GM21528 (cell line): ENCODE results near the gene NR2C1.
"Not testable (repeated sequence)": the region's sequence is repeated elsewhere in the genome, so short reads cannot be mapped to it uniquely, and the experiment has no call there.

Source experiments
- ATAC-seq: cut with Tn5 transposase; IDR thresholded peaks from one replicate; pipeline ENCODE4 v1.9.1; 2021; ENCODE audit warnings: mild to moderate bottlenecking, moderate library complexity; ENCODE audit not compliant: unreplicated experiment, low FRiP score

Gene NR2C1

DNA sequence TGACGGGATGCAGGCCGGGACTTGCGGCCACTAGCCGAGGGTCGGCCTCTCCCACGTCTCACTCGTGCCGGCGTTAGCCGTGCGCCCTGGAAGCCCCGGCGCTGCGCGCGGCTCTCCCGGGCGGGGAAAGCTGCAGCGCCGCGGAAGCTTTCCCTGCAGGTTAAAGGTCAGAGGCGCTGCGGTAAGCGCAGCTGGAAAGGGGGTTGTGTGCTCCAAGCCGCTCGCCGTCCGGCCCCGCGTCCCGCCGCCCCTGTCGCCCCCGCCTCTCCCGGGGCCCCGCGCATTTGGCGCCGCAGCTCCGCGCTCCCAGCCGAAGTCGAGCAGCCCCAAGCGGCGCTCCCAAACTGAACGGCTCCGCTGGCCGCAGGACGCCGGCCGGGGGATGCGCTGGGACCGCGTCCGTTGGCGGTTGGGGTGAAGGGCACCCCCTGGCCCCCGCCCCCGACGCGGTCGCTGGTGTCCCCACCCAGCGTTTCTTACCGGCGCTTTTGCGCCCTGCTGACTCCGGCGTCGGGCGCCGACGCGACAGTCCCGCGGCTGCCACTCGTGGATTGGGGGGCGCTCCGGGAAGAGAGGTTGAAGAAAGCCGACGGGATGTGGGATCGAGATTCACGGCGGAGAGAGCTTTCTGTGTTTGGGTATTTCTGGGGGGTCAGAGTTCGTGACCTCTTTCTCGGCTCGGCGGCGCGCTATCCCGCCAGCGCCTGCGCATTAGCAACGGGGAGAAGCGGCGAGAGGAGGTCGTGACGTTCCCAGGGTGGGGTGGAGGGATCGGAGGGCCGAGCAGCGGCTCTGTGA, at the start of gene NR2C1:
Gene NR2C1, minus strand, starts transcription at position 719 of the 798 bp plus-strand sequence. CDS start 6,234 bp downstream, outside the sequence.
- peak; percentile 93 for ATAC-seq

DNA sequence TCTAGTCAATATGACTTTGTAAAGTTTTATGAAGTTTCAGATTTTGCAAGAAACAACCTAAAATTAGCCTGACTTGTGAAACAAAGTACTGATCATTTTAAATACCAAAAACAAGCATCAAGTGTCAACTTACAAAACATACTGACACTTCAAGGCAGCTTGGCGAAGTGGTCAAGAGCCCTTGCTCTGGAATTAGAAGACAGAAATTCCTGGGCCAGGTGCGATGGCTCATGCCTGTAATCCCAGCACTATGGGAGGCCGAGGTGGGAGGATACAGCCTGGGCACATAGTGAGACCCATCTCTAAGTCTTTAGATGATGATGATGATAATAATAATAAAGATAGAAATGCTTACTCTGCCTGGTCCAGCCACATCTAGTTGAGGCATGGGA, 45.4 kb upstream of the NR2C1 start:
- ATAC-seq: no peak

DNA sequence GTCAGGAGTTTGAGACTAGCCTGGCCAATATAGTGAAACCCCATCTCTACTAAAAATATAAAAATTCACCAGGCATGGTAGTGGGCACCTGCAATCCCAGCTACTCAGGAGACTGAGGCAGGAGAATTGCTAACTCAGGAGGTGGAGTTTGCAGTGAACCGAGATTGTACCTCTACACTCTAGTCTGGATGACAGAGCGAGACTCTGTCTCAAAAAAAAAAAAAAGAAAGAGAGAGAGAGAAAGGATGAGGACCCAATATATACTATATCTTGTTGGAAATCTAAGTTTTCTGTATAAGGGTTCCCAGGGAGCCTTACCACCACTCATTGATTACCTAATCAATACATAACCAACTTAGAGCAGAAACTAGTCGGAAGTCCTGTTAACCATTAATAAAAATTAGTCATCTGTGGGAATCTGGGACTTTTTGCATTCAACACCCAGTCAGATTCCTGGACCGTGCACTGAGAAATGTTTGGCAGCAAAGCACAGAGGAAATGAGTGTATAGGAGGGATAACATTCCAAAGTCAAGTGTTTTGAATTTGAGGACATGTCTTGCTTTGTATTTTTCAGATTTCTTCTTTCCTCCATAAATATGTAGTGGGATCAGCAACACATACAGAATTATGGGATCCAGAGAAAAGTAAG, 44.8 kb upstream of the NR2C1 start:
- no peak for ATAC-seq

- ATAC-seq: peak; percentile 71
Measured at GRCh38 chr12:95117178-95117599, 43.8 kb upstream of the NR2C1 start.

GRCh38 chr12:95116773-95117172, 43.4 kb upstream of the NR2C1 start:
- peak; percentile 49 for ATAC-seq

- no peak for ATAC-seq
Measured at GRCh38 chr12:95116341-95116740, 42.9 kb upstream of the NR2C1 start.

DNA sequence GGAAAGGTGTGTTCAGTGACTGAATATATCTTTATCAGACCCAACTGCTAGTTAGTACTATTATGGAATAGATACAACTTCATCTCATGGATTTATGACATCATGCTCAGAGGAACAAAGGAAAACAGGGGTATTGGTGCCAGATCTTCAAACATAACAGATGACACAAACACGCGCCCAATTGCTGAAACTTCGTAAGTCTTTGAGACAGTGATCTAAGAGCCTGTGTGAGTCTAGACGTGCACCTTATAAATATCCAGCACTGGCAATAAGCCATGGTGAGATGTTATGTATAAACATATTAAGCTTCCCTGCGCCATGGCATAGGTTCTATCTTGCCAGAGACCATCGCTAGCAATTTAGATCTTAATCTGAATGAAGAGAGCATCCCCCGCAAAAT, 42.2 kb upstream of the NR2C1 start:
- no peak for ATAC-seq

DNA sequence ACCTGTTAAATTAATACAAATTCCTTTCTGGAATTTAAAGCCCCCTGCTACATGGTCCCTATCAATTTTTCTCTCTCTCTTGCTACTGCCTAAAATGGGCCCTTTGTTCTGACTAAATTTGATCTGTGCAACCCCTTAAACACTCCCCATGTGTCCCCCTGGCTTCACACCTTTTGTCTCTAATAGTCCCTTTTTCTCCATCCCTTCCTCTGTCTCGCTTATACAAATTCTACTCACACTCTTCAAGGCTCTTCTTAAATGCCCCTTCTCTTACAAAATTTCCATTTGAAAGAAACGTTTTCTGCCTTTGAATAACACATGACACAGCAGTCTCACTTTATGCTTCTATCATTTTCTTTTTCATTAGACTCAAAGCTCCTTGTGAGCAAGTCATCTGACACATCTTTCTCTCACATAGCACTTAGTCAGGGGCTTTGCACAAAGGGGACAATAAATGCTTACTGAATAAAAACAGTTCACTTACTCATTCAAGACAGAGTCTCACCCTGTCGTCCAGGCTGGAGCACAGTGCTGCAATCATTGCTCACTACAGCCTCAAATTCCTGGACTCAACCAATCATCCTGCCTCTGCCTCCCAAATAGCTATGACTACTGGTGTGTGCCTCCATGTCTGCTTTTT, 41.5 kb upstream of the NR2C1 start:
- ATAC-seq: no peak

DNA sequence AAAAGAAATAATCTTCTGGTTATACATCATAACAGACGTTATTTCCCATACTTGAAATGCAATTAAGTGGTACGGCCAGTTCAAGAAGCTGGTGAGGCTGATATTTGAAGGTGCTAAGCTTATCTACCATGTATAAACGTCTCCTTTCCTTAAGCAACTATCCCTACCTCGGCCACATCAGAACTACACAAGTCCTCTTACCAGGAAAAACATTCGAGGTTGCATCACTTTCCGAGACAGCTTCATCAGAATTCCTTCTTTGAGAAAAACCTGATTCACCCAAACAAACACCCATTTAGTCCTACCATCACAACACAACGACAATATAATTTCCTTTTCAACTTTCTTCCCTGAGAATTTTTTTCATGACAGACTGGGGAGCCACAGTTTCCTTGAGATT, 33.9 kb upstream of the NR2C1 start:
- no peak for ATAC-seq

DNA sequence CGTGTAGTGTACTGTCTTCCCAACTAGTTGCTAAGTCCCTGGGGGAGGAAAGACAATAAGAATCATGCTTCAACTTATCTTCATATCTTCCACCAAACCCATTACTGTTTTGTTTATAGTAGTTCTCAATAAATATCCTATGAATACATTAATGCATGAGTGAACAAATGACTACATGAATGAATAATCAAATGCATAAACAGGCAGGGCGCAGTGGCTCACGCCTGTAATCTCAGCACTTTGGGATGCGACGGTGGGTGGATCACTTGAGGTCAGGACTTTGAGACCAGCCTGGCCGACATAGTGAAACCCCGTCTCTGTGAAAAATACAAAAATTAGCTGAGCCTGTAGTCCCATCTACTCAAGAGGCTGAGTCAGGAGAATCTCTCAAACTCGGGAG, 32.1 kb upstream of the NR2C1 start:
- ATAC-seq: no peak

DNA sequence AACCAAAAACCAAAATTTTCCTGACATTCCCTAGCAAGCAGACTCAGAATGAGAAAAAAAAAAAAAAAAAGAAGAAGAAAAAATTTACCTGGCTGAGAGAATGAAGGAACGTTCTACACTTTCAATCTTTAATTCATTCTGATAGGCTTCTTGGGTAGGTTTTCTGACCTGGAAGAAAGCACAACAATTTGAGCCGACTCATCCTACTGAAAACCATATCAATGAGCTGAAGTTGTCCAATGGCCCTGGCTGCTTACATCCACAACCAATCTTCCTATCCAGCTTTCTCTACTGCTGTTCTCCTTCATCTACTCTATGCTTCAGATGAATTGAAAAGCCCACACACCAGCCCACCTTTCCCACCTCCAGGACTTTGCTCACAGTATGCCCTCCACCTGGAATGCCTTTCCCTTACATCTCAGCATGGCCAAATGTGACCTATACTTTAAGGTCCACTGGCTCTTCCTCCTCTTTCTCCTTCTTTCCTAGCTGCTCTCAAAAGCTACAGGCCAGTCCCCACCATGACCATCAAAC, 31.6 kb upstream of the NR2C1 start:
- no peak for ATAC-seq

- peak; percentile 95 for ATAC-seq
Measured at GRCh38 chr12:95102916-95103671, 29.7 kb upstream of the NR2C1 start.

- not testable (repeated sequence) for ATAC-seq
Measured at GRCh38 chr12:95101957-95102356, 28.5 kb upstream of the NR2C1 start.

GRCh38 chr12:95100264-95101190, 27.1 kb upstream of the NR2C1 start:
- no peak for ATAC-seq

DNA sequence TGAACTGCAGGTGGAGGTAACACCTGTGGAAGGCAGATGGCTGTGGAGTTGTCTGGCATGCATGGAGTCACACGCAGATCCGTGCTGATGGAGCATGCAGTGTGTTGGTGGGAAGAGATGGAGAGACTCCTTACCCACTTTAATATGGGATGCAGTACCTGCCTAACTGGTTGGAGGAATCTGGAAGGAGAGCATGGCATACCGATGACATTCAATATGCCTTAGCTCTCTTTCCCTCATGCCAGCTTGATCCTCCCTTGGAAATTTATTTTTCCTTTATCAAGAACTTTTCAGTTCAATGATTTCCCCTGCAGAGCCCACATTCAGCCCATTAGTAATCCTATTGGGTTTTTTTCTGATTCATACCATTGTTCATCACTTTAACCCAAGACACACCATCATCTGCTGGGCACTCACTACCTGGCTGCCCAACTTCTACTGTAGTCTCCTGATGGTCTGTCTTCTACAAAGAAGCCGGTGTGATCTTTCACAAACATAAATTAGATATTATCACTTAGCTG, 25.9 kb upstream of the NR2C1 start:
- ATAC-seq: no peak

GRCh38 chr12:95096852-95097251, 23.4 kb upstream of the NR2C1 start:
- ATAC-seq: no peak

- no peak for ATAC-seq
Measured at GRCh38 chr12:95096378-95096777, 23.0 kb upstream of the NR2C1 start.

DNA sequence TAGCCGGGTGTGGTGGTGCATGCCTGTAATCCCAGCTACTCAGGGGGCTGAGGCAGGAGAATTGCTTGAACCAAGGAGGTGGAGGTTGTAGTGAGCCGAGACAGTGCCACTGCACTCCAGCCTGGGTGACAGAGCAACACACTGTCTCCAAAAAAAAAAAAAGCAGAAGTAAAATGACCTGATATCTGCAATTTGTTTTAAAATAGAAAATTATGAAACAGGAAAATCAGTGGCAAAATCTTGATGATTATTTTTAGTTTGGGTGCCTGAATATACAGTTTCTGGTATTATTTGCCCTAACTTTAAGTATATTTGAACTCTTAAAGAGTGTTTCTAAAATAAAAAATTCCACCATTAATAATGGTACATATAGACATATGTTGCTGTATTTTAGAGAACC, 22.4 kb upstream of the NR2C1 start:
- not testable (repeated sequence) for ATAC-seq

DNA sequence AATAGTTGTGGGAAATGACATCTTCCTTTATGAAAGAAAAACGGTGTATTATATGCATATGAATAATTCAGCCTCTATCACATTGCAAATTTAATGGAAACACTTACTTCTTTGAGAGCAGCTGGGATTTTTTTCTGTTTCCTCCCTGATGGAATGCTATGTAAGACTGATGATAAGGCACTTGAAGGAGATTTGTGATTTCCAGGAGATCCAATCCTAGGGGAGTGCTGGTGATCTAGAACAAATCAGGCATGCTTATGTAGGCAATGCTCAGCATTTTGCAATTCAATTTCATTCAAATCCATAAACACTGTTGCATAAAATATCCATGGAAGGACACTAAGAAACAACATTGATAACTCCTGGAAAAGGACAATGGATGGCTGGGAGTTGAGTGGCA, 16.0 kb upstream of the NR2C1 start:
- no peak for ATAC-seq
